ENCODE results near the gene TNP2. TPM values are rescaled to one million over a fixed set of nuclear protein-coding genes. Genes with fewer than 3 reads are reported as not detected.

TNP2 gene
- total and polyA plus RNA-seq, 9 of the 15 experiments (the other 6 are each of a cell fraction or from before 2014, with no cell fraction given), result not detected

- intact Hi-C loops (cut with micrococcal nuclease) (no loop called here), in situ Hi-C loops (cut with MboI) (no loop called here)
- H3K4me1 ChIP-seq (replicated peaks in 1 of 2; ENCODE audit: control insufficient read depth in 2 of 2, insufficient read depth in 2 of 2, low read length in 2 of 2), result peaks cover 6 to 13% of the 10 kb centered on the region in 2 experiments; a peak in 4 of 5 replicates
- no peaks in the 10 kb centered on the region for H3K9me1 ChIP-seq (ENCODE audit: control insufficient read depth, insufficient read depth, low read length)
- no peaks in the 10 kb centered on the region for H3K36me3 ChIP-seq (ENCODE audit: control insufficient read depth, insufficient read depth, low read length)
- no peak overlapping the region for H3K4me3 ChIP-seq
- ATAC-seq (no peak), DNase-seq (ENCODE audit: extremely low read depth in 1 of 4, low spot score in 3 of 4) (no peak), FAIRE-seq (no peak)
- no peak overlapping the region for H2AFZ ChIP-seq (ENCODE audit: low read depth, low read length)
- CTCF ChIA-PET (ENCODE audit: low intra/inter-chr PET ratio), result no interaction called here
- no peak overlapping the region for H3K27ac ChIP-seq (ENCODE audit: extremely low read depth, low read depth, low read length)
- BruUV-seq (replicated peaks), result no TSS peak
- WGBS (ENCODE audit: insufficient coverage, low coverage, missing lambda C conversion rate), result 13% methylated on average over 7 of the region's 7 CpGs
- H3K9ac ChIP-seq (ENCODE audit: insufficient read depth in 1 of 2, low read depth in 2 of 2, low read length in 2 of 2), result no peak overlapping the region
- H4K20me1 ChIP-seq (replicated peaks; ENCODE audit: control insufficient read depth, insufficient read depth, low read length), result no peaks in the 10 kb centered on the region
- H3K4me2 ChIP-seq (ENCODE audit: insufficient read depth, low read length), result no peak overlapping the region
- TF ChIP-seq TAF9B (IDR thresholded peaks at IDR 0.05; ENCODE audit: partially characterized antibody) (no peak), CREB5 (CRISPR knock-in tag; IDR thresholded peaks at IDR 0.05) (no peak), ZNF347 (CRISPR knock-in tag; IDR thresholded peaks at IDR 0.05; ENCODE audit: low read depth) (no peak), TRIM25 (IDR thresholded peaks at IDR 0.05; ENCODE audit: borderline replicate concordance) (no peak), ASH1L (IDR thresholded peaks at IDR 0.05; ENCODE audit: borderline replicate concordance, low read depth, partially characterized antibody) (no peak), NRF1 (conservative IDR thresholded peaks at IDR 0.05 in 1 of 2, IDR thresholded peaks at IDR 0.05 in 1 of 2) (no peak)
- H3K79me2 ChIP-seq (ENCODE audit: control insufficient read depth, insufficient read depth, low read length), result no peaks in the 10 kb centered on the region
- no peaks in the 10 kb centered on the region for H3K9me3 ChIP-seq (replicated peaks; ENCODE audit: control insufficient read depth, insufficient read depth, low read depth, low read length)
- H3K27me3 ChIP-seq (ENCODE audit: control insufficient read depth in 2 of 2, insufficient read depth in 2 of 2, low read length in 2 of 2), result no peaks in the 10 kb centered on the region
- POLR2A ChIA-PET, result interaction anchor here (1.1 kb wide), 1 partner anchor 9 kb away, joined by 4 read pairs; no protein-coding TSS in a partner anchor
These were observed 31.4 kb upstream of the TNP2 start for GRCh38 chr16:11300560-11300892.

Measured in K562 (cell line).